Suppressor macrophage (primary cell): ENCODE results near the gene STRADA.

ENCODE experiments used
- DNase-seq, 4 experiments: peaks; one replicate each; pipeline ENCODE4 v3.0.0-alpha.2; 2020 to 2022
- total RNA-seq, 17 experiments: gene quantifications; one replicate each; lab custom pipeline; 2026; ENCODE audit warnings: mixed read lengths in 6 of 17, inconsistent platforms in 3 of 17; lab: John Stamatoyannopoulos, UW

Gene STRADA
- total RNA-seq = 2.3 to 18.4 (median 9.3) reads per million in 17 experiments

GRCh38 chr17:63741408-63742173, at the start of gene STRADA:
Gene STRADA, minus strand, starts transcription at chr17:63741799. Its CDS starts 13,430 bp downstream, at chr17:63728369.
- DNase-seq = peak; percentile 97 to 99 (median 98)

- no peak for DNase-seq
Observed at GRCh38 chr17:63790057-63790456, 48.5 kb upstream of the STRADA start.

- peak; percentile 54 to 68 (median 64) for DNase-seq
Observed at GRCh38 chr17:63786971-63787711, 45.5 kb upstream of the STRADA start.

- DNase-seq = no peak
Observed at GRCh38 chr17:63786117-63786516, 44.5 kb upstream of the STRADA start.

GRCh38 chr17:63785556-63785955, 44.0 kb upstream of the STRADA start:
- no peak for DNase-seq

- no peak for DNase-seq
Observed at GRCh38 chr17:63783522-63783921, 41.9 kb upstream of the STRADA start.

- no peak for DNase-seq
Observed at GRCh38 chr17:63780928-63781327, 39.3 kb upstream of the STRADA start.

GRCh38 chr17:63780507-63780906, 38.9 kb upstream of the STRADA start:
- DNase-seq = no peak

- no peak for DNase-seq
Observed at GRCh38 chr17:63775420-63775819, 33.8 kb upstream of the STRADA start.

GRCh38 chr17:63774969-63775265, 33.3 kb upstream of the STRADA start:
- DNase-seq = peak; percentile 34 to 59 (median 53)

- peak in 3 of 4 experiments; percentile 48 to 95 (median 70) for DNase-seq
Observed at GRCh38 chr17:63774141-63774968, 32.8 kb upstream of the STRADA start, which contains the start of gene DDX42. Gene DDX42, plus strand, starts transcription at chr17:63774170. Its CDS starts 12,880 bp downstream, at chr17:63787050.

- DNase-seq = peak; percentile 99 to 100 (median 100)
Observed at GRCh38 chr17:63773272-63774140, 31.9 kb upstream of the STRADA start, which contains the start of gene CCDC47. Gene CCDC47, minus strand, starts transcription at chr17:63773597. Its CDS starts 7,422 bp downstream, at chr17:63766175.

- DNase-seq = peak; percentile 32 to 50 (median 38)
Observed at GRCh38 chr17:63772801-63773271, 31.2 kb upstream of the STRADA start.

GRCh38 chr17:63768433-63768832, 26.8 kb upstream of the STRADA start:
- DNase-seq = no peak

- no peak for DNase-seq
Observed at GRCh38 chr17:63766754-63767153, 25.2 kb upstream of the STRADA start.

GRCh38 chr17:63764716-63765115, 23.1 kb upstream of the STRADA start:
- no peak for DNase-seq

- peak in 2 of 4 experiments; percentile 34 to 43 for DNase-seq
Observed at GRCh38 chr17:63762161-63763078, 20.8 kb upstream of the STRADA start.

- peak; percentile 36 to 68 (median 52) for DNase-seq
Observed at GRCh38 chr17:63760771-63761539, 19.4 kb upstream of the STRADA start.

- DNase-seq = no peak
Observed at GRCh38 chr17:63758428-63758827, 16.8 kb upstream of the STRADA start.

GRCh38 chr17:63754046-63754445, 12.4 kb upstream of the STRADA start:
- no peak for DNase-seq
